Heart right ventricle (tissue), 16 donors: Measurements from ENCODE around the gene ZSWIM5. TPM values are rescaled to one million over a fixed set of nuclear protein-coding genes. Genes with fewer than 3 reads are reported as not detected.
"Not testable (repeated sequence)": the region's sequence is repeated elsewhere in the genome, so short reads cannot be mapped to it uniquely, and the experiment has no call there.

Source experiments
- ATAC-seq, 8 donors: fragments of 200-7000 bp; cut with Tn5 transposase; one replicate each; pipeline ENCODE4 v1.9.1; 2020; ENCODE audit warnings: mild to moderate bottlenecking in 8 of 8, moderate library complexity in 8 of 8, moderate number of reproducible peaks in 1 of 8
- DNase-seq, 2 donors: peaks; one replicate each; pipeline ENCODE4 v3.0.0-alpha.2; 2020
- H3K27ac ChIP-seq, 10 donors: fragments of 200-600 bp; sonication (generic) in 2 of 10; one replicate each; pipeline versions ENCODE4 v1.5.0 to v1.8.0; 2020 to 2022; ENCODE audit warnings: mild to moderate bottlenecking in 3 of 10
- H3K27me3 ChIP-seq, 7 donors: fragments of 200-600 bp; one replicate each; pipeline ENCODE4 v1.8.0; 2021 to 2022; ENCODE audit warnings: mild to moderate bottlenecking in 2 of 7
- H3K36me3 ChIP-seq, 9 donors: fragments of 200-600 bp; sonication (generic) in 1 of 9; one replicate each; pipeline versions ENCODE4 v1.5.0 to v1.8.0; 2020 to 2022; ENCODE audit warnings: mild to moderate bottlenecking in 2 of 9
- H3K4me1 ChIP-seq, 9 donors: fragments of 200-600 bp; sonication (generic) in 1 of 9; one replicate each; pipeline versions ENCODE4 v1.5.0 to v1.8.0; 2020 to 2022; ENCODE audit warnings: mild to moderate bottlenecking in 4 of 9
- H3K4me3 ChIP-seq, 10 donors: fragments of 200-600 bp; sonication (generic) in 2 of 10; one replicate each; pipeline versions ENCODE4 v1.5.0 to v1.8.0; 2020 to 2022; ENCODE audit warnings: mild to moderate bottlenecking in 7 of 10, moderate library complexity in 2 of 10
- H3K9me3 ChIP-seq, 11 donors: fragments of 200-600 bp in 10 of 11; sonication (generic) in 2 of 11; one replicate each; pipeline versions ENCODE4 v1.5.0 to v1.8.0; 2013 to 2022; ENCODE audit warnings: mild to moderate bottlenecking in 2 of 11, control low read depth in 1 of 11, moderate library complexity in 1 of 11
- CTCF ChIP-seq, 9 donors: fragments of 200-600 bp; sonication (generic) in 2 of 9; IDR thresholded peaks; one replicate each; pipeline versions ENCODE4 v1.5.0 to v1.8.0; 2021 to 2022; ENCODE audit warnings: antibody characterized with exemption in 9 of 9, mild to moderate bottlenecking in 5 of 9, moderate library complexity in 1 of 9
- WGBS, 2 donors: extraction: QIAGEN DNeasy Blood & Tissue Kit; methylation state at CpG; one replicate each; pipeline ENCODE4 v1.1.7; 2013; ENCODE audit warnings: inconsistent platforms in 1 of 2; 5-methylcytosine and 5-hydroxymethylcytosine counted together
- intact Hi-C, 10 donors: fragments of 100-400 bp; cut with DNase I; formaldehyde crosslinking; loops; one replicate each; pipeline versions ENCODE4 v1.11.1 to v1.14.2; 2022
- polyA plus RNA-seq, 2 donors: library from polyadenylated mRNA; stranded (reverse); fragments of 200-250 nt; gene quantifications; one replicate each; pipeline ENCODE4 v1.2.3, GENCODE V29; 2013
- total RNA-seq, 10 donors: library from RNA; stranded (reverse); fragmentation: NEBNext Ultra II Directional in 3 of 10; extraction: Animal tissue kit (Norgen Biotek cat#: 25700) in 3 of 10; gene quantifications; one replicate each; pipeline versions ENCODE4 v1.2.1 to v1.2.4, GENCODE V29; 2021 to 2023
- donor health status: Arrhythmogenic right ventricular cardiomyopathy.
- donor health status: ischemic (EF 13 %, LVEDD 7.1; RV severe dilation, severe dysfunction).
- donor health status: healthy with polysubstance abuse.
- donor health status: DM: no; HTN: yes; CAD: no.
- donor health status: DM: no; HTN: no; CAD: no.
- donor health status: ischemic (EF 25% LVEDD 6.9; RV normal size, moderate dysfunction).
- donor health status: ischemic (EF 25% LVEDD 5.7; RV mildly dilated, moderate dysfunction).
- donor health status: healthy.
- donor health status: DM: yes; HTN: yes; CAD: no.
- donor health status: Ischemic cardiomyopathy.
- donor health status: ischemic (EF 35%, LVEDD 5.7; RV mildly dilated, moderate dysfunction).
- donor health status: nonischemic (EF 11% LVEDD 7.7; RV severe dilation, severe dysfunction).
- donor health status: DM: yes; HTN: yes; CAD: no.
- donor health status: PGD.
- donor health status: ischemic (EF 29% LVEDD 5.4; RV normal size, mild dysfunction).
- donor health status: nonischemic (EF 23%, LVEDD 6.1; RV moderate dilation, normal function).

Gene ZSWIM5
- total and polyA plus RNA-seq, 12 donors, result 0.22 to 1.7 (median 0.77) TPM

DNA sequence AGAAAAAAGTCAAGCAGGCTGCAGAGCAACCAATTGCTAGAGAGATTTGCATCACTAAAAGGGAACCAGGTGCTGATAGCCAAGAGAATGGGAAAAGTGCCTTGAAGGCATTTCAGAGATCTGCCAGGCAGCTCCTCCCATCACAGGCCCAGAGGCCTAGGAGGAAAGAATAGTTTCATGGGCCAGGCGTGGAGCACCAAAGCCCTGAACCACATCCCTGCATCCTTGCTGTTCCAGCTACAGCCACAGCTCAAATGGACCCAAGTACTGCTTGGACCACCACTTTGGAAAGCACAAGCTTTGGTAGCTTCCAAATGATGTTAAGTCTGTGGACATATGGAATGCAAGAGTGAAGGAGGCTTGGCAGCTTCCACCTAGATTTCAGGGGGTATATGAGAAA, 29.7 kb upstream of the ZSWIM5 start:
- intact Hi-C loops, result no loop called here
- Histone ChIP-seq H3K9me3 (peaks cover 0 to 5% (median 0%) of the 10 kb centered on the region in 11 donors), H3K36me3 (no peaks in the 10 kb centered on the region), H3K4me3 (no peak overlapping the region), H3K27ac (no peak overlapping the region), H3K27me3 (no peaks in the 10 kb centered on the region), H3K4me1 (no peaks in the 10 kb centered on the region)
- ATAC-seq (no peak), DNase-seq (no peak)
- 73 to 74% methylated on average over 1 of the region's 1 CpG for WGBS, 2 donors
- TF ChIP-seq CTCF (IDR thresholded peaks at IDR 0.05), result no peak

DNA sequence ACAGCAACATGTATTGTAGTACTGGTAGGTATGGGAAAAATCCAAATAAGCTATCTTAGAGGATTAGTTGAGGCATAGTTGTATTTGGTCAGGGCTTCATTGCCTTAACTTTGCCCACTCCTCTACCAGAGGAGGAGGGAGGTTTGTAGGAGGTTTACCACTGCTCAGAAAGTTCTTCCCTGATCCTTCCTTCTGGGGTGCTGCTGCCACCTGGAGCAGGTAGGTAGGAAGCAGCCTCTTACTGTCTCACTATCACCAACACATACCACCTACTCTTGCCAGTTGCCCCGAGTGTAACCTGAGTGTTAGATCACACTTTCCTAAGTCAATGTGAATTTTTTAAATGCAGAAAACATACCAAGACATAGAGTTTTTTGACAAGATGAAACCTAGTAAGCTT, 24.1 kb upstream of the ZSWIM5 start:
- H3K4me1 ChIP-seq, result no peaks in the 10 kb centered on the region
- no peak overlapping the region for H3K27ac ChIP-seq
- no peaks in the 10 kb centered on the region for H3K36me3 ChIP-seq
- WGBS, 2 donors, result 59 to 62% methylated on average over 1 of the region's 1 CpG
- TF ChIP-seq CTCF (IDR thresholded peaks at IDR 0.05), result no peak
- ATAC-seq (no peak), DNase-seq (no peak)
- no peaks in the 10 kb centered on the region for H3K27me3 ChIP-seq
- H3K4me3 ChIP-seq, result no peak overlapping the region
- H3K9me3 ChIP-seq, result no peaks in the 10 kb centered on the region
- intact Hi-C loops, result no loop called here

GRCh38 chr1:45225598-45225997, 19.2 kb upstream of the ZSWIM5 start:
- Histone ChIP-seq H3K36me3 (no peaks in the 10 kb centered on the region), H3K27me3 (no peaks in the 10 kb centered on the region), H3K9me3 (no peaks in the 10 kb centered on the region), H3K4me3 (no peak overlapping the region), H3K27ac (no peak overlapping the region), H3K4me1 (no peaks in the 10 kb centered on the region)
- ATAC-seq, result no peak
- WGBS, 2 donors, result 72 to 81% methylated on average over 5 of the region's 5 CpGs
- DNase-seq, result no peak
- intact Hi-C loops, result no loop called here
- no peak for TF ChIP-seq CTCF (IDR thresholded peaks at IDR 0.05)

DNA sequence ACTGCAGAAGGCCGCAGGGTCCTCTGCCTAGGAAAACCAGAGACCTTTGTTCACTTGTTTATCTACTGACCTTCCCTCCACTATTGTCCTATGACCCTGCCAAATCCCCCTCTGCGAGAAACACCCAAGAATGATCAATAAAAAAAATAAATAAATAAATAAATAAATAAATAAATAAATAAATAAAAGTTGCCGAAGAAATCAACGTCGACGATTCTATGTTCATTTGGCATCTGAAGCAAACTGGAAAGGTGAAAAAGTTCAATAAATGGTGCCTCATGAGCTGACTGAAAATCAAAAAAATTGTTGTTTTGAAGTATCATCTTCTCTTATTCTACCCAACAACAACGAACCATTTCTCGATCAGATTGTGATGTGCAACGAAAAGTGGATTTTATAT, 17.3 kb upstream of the ZSWIM5 start:
- H3K9me3 ChIP-seq, intact Hi-C loops, H3K4me3 ChIP-seq, H3K4me1 ChIP-seq, H3K36me3 ChIP-seq, ATAC-seq, H3K27ac ChIP-seq, DNase-seq: not testable (repeated sequence)
- 87 to 89% methylated on average over 8 of the region's 9 CpGs for WGBS, 2 donors
- peaks cover 0 to 11% (median 0%) of the 10 kb centered on the region in 7 donors for H3K27me3 ChIP-seq

DNA sequence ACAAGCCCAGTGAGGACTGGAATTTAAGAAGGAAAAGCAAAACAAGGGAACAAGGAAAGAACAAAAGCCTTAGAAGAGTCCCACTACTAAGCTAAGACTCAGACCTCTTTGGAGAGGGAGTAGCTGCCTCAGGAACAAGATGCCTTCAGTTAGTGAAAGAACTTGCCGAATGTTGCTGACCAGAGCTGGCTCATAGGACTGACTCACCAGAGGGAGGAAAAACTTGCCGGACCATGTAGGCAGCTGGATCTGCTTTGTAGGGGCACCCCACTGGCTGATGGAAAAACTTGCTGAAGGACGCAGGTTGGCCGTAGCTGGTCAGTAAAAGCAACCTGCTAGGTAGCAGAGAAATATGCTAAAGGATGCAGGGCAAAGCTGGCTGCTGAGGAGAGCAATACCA, 15.3 kb upstream of the ZSWIM5 start:
- Histone ChIP-seq H3K27ac (no peak overlapping the region), H3K27me3 (peaks cover 0 to 19% (median 3%) of the 10 kb centered on the region in 7 donors), H3K4me3 (no peak overlapping the region), H3K4me1 (no peaks in the 10 kb centered on the region), H3K36me3 (no peaks in the 10 kb centered on the region), H3K9me3 (no peaks in the 10 kb centered on the region)
- 83 to 85% methylated on average over 4 of the region's 4 CpGs for WGBS, 2 donors
- no peak for TF ChIP-seq CTCF (IDR thresholded peaks at IDR 0.05)
- intact Hi-C loops, result no loop called here
- DNase-seq (no peak), ATAC-seq (no peak)
